Occipital lobe (tissue), 2 donors: Measurements from ENCODE around the gene SCGB1D1. TPM values are rescaled to one million over a fixed set of nuclear protein-coding genes. Genes with fewer than 3 reads are reported as not detected.

ENCODE experiments used
- DNase-seq: peaks from one replicate; lab custom pipeline; 2025; lab: John Stamatoyannopoulos, UW
- total RNA-seq: library from RNA; depleted of rRNA; stranded (reverse); fragments of >200 nt; gene quantifications from one replicate; pipeline ENCODE4 v1.2.3, GENCODE V29; 2014

Gene SCGB1D1
- total RNA-seq = not detected

DNA sequence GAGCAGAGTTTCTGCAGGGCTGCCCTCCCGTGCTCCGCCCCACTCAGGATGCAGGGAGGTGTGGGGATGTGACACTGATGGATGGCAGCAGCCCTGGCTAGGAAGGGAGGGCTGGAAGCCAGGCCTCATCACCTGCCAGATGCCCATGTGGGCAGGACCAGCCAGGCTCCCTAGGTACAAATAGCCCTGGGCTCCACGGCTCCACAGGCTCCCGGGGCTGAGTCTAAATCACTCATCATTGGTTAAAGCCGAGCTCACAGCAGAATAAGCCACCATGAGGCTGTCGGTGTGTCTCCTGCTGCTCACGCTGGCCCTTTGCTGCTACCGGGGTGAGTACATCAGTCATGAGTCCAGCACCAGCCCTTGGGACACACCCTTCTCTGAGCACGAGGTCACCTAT lies at the start of gene SCGB1D1:
Gene SCGB1D1, plus strand, starts transcription at position 206 of the 400 bp plus-strand sequence. Its CDS starts 69 bp downstream, at position 275.
- DNase-seq = no peak

GRCh38 chr11:62140304-62141110 lies 49.5 kb upstream of the SCGB1D1 start:
- DNase-seq = no peak

DNA sequence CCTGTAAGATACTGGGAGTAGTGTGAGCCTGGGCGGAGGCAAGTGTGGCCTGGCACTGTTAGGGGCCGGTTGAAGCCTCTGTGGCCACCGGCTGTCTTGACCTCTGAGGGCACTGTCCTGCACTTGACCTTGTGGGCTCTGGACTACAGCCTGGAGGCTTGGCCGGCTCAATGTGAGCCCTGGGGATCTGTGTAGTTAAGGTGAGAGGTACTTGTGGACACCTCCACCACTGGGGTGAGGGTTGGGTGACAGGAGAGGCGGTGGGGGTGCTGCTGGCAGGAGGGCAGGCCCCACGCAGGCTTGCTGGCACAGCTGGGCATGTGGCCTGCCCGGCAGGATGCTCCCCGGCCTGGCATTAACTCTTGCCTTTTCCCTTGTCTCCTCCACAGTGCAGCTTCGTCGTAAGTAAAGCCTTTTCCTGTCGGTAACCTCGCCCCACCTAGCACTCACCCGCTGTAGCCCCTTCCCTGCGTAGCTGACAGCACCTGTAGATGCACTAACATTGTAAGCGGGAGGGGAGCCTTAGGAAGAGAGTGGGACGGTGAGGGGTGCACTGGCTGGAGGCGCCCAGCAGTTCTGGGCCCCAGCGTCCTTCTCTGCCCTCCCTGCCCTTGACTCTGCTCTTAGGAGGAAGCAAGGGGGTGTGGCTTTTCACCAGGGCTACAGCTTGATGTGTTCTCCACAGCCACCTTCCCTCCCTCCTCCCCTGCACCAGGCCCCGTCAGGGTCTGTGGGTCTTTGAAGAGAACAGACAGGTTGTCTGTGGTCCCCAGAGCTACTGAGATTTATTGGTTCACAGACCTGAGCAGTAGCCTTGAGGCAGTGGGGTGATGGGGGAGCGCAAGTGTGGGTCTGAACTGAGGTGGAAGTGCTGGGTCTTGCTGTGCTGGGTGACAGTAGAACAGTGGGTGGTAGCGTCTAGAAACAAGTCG lies 48.6 kb upstream of the SCGB1D1 start:
- no peak for DNase-seq

DNA sequence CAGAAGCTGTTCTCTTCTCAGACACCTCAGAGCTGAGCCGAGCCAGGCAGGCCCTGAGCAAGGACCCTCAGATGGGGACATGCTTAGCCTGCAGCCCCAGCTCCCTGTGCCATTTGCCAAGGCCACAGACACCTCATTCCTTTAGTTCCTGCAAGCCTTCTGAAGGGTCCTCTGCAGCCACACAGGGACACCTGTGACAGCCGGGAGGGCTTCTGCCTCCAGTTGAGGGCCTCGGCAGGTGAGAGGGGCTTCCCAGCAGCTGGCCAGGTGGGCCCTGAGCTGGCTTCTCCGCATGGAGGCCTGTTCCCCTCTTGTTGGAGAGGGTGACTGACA lies 48.0 kb upstream of the SCGB1D1 start:
- DNase-seq = no peak

GRCh38 chr11:62142921-62143320 lies 47.1 kb upstream of the SCGB1D1 start:
- no peak for DNase-seq

DNA sequence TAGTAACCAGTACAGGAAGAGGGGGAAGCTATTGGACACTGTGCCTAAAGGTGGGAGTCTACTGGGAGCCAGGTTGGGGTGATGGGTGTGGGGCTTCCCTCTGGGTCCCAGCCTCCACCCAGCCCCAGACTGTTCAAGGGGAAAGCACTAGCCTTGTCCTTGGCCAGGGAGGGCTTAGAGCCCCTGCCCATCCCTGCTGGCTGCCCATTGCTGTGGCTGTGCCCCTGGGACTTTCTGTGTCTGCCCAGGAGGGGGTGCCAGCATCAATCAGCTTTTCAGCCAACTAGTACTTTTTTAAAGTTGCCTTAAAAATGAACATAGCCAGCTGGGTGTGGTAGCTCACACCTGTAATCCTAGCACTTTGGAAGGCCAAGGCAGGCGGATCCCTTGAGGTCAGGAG lies 46.3 kb upstream of the SCGB1D1 start:
- DNase-seq = no peak

DNA sequence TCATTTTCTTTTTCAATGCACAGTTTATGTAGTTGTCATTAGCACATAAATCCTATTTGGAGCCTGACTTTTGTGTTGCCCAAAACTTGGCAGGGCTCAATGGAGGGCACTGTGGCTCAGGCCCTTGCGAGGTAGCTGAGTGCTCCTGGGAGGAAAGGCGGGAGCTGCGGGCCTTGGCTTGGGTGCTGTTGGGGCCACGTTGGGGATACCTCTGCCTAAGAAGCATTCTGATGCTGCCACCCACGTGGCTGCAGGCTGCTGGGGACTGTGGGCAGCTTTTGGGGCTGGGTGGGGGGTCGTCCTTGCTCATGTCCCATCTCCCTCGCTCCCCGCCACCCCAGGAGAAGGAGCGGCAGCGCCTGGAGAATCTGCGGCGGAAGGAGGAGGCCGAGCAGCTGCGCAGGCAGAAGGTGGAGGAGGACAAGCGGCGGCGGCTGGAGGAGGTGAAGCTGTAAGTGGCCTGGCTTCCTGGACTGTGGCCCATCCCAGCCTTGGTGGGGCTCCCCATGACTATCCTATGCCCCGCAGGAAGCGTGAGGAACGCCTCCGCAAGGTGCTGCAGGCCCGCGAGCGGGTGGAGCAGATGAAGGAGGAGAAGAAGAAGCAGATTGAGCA lies 45.3 kb upstream of the SCGB1D1 start:
- DNase-seq = no peak

DNA sequence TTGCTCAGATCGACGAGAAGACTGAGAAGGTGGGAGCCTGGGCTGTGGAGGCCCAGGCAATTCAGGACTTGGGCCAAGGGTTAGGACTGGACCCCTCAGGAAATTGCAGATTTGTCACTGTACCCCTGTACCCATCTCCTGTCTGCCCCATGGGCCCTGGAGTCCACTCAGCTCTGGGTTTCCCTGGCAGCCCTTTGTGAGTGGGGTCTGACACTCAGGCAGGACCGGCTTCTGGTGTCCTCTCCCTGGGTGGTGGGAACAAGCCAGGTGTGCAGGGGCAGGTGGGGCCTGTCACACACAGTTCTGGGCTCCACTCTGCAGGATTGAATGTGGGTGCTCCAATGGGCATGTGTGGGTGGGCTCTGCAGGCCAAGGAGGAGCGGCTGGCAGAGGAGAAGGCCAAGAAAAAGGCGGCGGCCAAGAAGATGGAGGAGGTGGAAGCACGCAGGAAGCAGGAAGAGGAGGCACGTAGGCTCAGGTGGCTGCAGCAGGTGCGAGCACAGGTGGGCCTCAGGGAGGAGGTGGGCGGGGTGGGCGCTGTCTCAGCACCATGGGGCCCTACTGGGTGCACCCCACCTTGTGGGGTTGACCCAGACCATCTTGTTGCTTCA lies 44.6 kb upstream of the SCGB1D1 start:
- no peak for DNase-seq

- no peak for DNase-seq
Measured at GRCh38 chr11:62146476-62147200, 43.4 kb upstream of the SCGB1D1 start.

- DNase-seq = no peak
Measured at GRCh38 chr11:62147545-62147944, 42.5 kb upstream of the SCGB1D1 start.

GRCh38 chr11:62148271-62148980 lies 41.6 kb upstream of the SCGB1D1 start:
- DNase-seq = no peak

GRCh38 chr11:62149986-62150886 lies 39.8 kb upstream of the SCGB1D1 start:
- DNase-seq = no peak

- DNase-seq = no peak
Measured at GRCh38 chr11:62150887-62151736, 38.9 kb upstream of the SCGB1D1 start.

- no peak for DNase-seq
Measured at GRCh38 chr11:62151737-62152102, 38.3 kb upstream of the SCGB1D1 start.

DNA sequence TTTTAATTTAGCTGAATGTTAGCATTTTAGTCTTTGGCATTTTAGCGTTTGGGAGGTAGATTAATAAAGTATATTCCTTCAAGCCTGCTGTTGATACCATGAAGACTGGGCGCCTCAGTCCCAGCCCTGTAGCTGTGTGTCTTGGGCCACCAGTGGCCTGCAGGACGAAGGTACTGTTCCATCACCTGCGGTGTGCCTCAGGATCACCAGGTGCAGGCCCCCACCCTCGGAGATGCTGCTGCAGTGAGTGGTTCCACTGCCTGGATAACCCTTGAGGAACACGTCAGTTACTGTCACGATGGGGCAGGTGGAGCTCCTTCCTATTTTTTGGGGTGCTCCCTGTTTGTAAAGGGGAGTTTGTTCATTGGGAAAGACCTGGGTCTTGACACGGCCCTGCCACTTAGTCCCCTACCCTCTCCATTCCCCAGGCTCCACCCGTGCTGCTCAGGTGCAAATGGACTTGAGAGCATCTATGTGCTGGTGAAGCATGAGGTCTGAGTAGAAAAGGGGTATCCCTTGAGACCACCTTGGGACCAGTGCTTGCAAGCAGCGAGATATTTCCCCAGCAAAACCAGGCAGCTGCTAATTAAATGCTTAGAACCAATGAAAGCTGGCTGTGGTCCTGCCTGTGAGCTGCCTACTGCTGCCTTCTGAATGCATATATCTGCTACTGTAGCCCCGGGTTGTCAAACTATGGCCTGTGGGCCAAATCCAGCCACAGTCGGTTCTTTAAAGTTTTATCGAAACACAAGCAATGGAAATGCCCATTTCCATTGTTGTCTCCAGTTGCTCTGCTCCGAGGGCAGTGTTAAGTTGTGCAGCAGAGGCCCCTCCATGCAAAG lies 37.5 kb upstream of the SCGB1D1 start:
- DNase-seq = no peak

GRCh38 chr11:62153087-62153395 lies 37.0 kb upstream of the SCGB1D1 start:
- DNase-seq = no peak

GRCh38 chr11:62153617-62154016 lies 36.4 kb upstream of the SCGB1D1 start:
- no peak for DNase-seq

DNA sequence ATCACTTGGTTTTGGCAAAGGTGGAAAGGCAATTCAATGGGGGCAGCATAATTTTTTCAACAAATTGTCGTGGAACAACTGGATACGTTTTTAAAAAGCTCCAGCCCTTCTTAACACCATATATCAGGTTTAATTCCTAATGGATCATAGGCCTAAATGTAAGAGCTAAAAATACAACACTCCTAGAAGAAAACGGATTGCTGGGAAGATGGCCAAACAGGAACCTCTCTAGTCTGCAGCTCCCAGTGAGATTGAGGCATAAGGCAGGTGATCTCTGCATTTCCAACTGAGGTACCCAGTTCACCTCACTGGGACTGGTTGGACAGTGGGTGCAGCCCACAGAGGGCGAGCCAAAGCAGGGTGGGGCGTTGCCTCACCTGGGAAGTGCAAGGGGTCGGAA lies 32.4 kb upstream of the SCGB1D1 start:
- no peak for DNase-seq
